GM21423 (cell line): Measurements from ENCODE around the gene MAP2K4.
A peak's percentile ranks its signal among the peaks of the same experiment; 100 is the strongest.
"Not testable (repeated sequence)": the region's sequence is repeated elsewhere in the genome, so short reads cannot be mapped to it uniquely, and the experiment has no call there.

Experiments
- ATAC-seq: cut with Tn5 transposase; IDR thresholded peaks from one replicate; pipeline ENCODE4 v1.9.1; 2021; ENCODE audit warnings: mild to moderate bottlenecking, moderate library complexity; ENCODE audit not compliant: unreplicated experiment

Gene MAP2K4

DNA sequence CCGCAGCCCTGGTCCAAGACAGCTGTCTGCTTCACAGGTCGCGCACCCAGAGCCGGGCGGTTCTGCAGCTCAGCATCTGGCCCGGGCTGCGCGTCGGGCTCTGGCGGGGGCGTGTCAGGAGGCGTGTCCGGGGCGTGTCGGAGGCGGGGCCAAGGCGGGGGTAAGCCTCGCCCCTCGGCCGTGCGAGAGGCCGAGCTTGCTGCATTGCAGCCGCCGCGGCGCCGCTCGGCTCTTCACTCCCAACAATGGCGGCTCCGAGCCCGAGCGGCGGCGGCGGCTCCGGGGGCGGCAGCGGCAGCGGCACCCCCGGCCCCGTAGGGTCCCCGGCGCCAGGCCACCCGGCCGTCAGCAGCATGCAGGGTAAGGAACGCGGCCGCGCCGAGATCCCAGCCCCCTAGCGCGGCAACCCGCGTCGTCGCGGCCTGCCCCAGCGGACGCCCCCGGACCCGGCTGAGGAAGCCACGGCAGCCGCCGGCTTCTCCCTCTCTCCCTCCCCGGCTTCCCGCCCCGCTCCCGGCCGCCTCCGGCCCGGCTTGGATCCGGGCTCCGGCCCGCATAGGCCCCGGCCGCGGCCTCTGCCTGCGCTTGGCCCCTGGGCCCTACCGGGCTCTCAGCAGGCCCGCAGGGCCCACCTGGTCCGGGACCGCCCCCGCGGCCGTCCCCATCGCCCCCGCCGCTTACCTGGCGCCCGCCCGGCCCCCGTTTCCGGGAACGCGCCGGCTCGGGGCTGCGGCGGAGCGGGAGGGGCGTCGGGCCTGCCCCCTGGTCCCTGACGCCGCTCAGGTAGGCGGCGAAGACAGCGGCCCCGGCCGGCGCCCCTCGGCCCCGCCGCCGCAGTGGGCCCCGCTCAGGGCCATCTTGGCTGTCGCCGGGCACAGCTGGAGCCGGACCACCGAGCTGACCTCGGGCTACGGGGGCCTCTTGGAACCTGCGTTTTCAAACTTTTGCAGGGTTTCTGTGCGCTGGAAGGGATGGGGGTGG, at the start of gene MAP2K4:
TSS of gene MAP2K4 (plus strand) at position 236 of the 981 bp plus-strand sequence. CDS start at position 246, 10 bp downstream.
- peak; percentile 94 for ATAC-seq

DNA sequence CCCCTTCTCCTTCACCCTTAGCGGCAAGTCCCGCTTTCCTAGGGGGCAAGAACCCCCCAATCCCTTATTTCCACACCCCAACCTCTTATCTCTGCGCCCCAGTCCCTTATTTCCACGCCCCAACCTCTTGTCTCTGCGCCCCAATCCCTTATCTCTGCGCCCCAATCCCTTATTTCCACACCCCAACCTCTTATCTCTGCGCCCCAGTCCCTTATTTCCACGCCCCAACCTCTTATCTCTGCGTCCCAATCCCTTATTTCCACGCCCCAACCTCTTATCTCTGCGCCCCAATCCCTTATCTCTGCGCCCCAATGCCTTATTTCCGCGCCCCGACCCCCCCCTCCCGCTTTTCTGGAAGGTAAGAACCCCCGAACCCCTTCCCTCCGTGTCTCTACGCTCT, 47.9 kb upstream of the MAP2K4 start:
- not testable (repeated sequence) for ATAC-seq

- ATAC-seq = no peak
Observed at GRCh38 chr17:11979795-11980194, 40.9 kb upstream of the MAP2K4 start.

DNA sequence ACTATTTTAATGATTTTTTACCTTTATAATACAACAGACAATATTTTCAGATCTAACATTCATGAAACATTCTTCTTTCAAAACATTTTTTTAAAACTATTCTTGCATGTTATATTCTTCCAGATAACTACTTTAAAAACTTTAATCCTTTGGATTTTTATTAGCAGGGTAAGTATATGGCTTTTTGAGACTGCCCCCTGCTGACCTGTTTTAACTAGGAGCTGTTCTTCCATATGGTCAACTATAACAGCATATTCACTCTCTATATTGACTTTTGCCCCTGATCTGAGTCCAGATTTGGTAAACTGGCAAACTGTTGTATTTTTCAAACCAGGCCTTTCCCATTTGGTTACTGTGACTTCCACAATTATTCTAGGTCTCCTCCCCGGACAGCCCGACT, 39.9 kb upstream of the MAP2K4 start:
- ATAC-seq = no peak

- no peak for ATAC-seq
Observed at GRCh38 chr17:11981862-11982261, 38.8 kb upstream of the MAP2K4 start.

- no peak for ATAC-seq
Observed at GRCh38 chr17:11986179-11986941, 34.3 kb upstream of the MAP2K4 start.

DNA sequence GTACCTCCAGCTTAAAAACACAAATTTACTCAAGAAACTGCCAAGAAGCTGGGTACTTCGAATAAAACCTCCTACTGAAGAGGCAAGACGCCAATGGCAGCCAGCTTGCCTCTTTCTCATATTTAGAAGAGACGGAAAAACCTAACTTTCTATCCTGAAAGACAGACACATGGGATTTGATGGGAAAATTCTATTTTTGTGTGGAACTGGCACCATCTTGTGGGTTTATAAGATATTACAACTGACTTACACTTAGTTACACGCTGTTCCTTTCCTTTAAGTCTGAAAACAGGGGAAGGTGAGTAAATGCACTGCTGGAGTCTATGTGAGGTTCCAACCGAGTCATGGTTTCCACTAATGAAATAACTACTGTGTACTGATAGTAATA, 33.7 kb upstream of the MAP2K4 start:
- ATAC-seq = no peak

DNA sequence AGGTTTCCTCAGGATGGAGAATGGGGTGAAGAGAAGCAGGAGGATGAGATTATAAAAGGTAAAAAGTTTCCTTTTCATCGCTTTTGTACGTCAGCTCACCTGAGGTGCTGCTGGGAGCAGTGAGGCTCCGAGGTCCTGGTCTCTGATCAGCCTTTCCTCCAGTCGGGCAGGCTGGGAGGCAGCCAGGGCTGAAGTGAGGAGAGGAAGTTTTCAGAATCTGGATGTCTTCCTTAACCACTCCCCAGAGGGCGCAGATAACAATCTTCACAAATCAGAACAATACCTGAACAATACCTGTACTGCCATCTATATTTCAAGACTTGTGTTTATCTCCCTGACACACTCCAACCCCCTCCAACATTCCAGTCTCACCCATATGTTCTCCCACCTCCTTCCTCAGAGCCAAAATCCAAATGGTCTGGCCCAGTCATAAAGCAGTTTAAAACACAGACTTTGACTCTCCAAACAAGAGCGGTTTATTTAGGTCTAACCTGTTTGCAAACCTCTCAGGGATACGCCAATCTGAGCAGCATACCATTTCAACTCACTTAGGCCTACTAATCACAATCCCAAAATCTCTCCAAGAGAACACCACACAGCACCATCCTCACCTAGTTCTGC, 30.2 kb upstream of the MAP2K4 start:
- ATAC-seq = no peak

GRCh38 chr17:11991461-11991860, 29.2 kb upstream of the MAP2K4 start:
- ATAC-seq = no peak

DNA sequence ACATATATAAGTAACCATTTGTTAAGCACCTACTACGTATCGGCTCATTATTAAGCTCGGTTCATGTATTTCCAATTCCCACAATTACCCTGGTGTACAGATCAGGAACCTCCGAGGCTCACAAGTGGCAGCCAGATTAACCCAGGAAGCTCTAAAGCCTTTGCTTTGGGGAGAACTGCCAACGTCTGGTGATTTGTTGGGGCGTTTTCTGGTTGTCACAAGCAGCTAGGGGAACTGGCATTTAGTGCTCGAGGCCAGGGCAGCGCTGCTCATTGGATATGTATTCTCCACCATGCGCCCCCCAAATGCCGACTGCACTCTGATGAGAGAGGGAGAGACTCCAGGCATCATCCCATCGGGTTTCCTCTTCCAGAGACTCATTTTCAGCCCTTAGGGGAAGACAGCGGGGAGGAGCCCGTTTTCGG, 23.9 kb upstream of the MAP2K4 start:
- peak; percentile 37 for ATAC-seq

GRCh38 chr17:11997147-11997971, 23.3 kb upstream of the MAP2K4 start, which contains the start of gene ZNF18:
Gene ZNF18 (minus strand): TSS chr17:11997475. CDS start chr17:11992829, 4,646 bp downstream.
- peak; percentile 94 for ATAC-seq

- ATAC-seq = no peak
Observed at GRCh38 chr17:11997972-11998233, 22.8 kb upstream of the MAP2K4 start.

DNA sequence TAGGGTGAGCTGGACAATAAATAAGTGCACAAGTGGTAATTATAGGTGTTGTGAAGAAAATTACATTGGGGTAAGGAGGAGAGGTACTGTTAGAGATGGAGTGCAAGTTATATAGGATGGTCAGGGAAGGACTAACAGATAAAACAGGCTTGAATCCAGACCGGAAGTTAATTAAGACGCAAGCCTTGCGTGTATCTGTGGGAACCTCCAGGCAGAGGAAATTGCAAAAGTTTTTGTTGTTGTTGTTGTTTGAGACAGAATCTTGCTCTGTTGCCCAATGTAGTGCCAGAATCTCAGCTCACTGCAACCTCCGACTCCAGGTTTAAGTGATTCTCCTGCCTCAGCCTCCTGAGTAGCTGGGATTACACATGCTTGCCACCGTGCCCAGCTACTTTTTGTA, 21.0 kb upstream of the MAP2K4 start:
- ATAC-seq = no peak

- no peak for ATAC-seq
Observed at GRCh38 chr17:12007466-12007865, 13.2 kb upstream of the MAP2K4 start.

GRCh38 chr17:12021623-12022140, 1.0 kb downstream of the MAP2K4 start:
- no peak for ATAC-seq

DNA sequence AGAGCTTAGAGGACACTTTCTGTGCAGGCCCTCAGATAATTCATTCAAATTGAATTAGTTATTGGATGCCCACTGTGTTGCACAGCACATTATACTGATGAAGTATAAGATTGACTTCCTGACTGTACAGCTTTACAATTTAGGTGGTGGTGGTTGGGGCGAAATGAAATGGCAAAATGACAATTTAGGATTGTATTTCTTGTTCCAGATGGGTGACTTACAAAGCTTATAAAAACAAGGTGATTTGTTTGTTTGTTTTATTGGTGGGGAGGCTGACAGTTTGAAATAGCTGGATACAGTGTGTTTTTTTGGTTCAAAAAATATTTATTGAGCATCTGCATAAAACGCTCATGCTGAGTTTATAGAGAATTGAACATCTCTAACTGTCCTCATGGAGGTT, 1.6 kb downstream of the MAP2K4 start:
- no peak for ATAC-seq

GRCh38 chr17:12024327-12024726, 3.6 kb downstream of the MAP2K4 start:
- no peak for ATAC-seq

- ATAC-seq = no peak
Observed at GRCh38 chr17:12027658-12028057, 7.0 kb downstream of the MAP2K4 start.

DNA sequence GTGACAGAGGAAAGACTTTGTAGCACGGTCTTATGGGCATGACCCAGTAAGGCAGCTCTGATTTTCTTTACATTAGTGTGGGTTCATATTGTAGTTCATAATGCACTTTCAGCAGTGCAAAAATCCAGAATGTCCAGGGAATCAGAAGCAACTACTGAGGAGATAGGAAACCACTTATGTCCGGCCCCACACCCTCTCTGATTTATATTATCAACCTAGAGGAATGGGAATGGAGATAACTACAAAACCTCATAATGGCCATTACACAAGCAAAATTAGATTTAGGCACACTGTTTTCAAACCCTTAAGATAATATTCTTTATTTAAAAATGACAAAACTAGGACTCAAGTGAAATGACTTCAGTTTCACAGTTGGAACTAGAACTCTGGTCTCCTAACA, 7.9 kb downstream of the MAP2K4 start:
- ATAC-seq = no peak

DNA sequence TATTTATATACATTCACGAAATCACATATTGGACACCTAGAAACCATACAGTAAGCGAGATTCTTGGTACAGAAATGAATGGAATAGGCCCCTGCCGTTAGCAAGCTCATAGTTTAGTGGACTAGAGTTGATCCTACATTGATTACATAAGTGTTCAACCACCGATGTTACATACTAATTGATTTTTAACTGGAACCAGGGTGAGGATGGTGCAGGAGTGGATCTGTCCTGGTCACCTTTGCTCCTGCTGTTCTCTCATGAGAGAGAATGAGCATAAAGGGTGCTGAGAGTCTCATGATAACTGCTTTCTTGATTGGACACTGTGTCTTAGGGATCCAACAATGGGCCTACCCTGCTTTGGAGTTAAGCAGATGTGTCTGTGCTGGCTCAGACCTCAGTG, 13.9 kb downstream of the MAP2K4 start:
- no peak for ATAC-seq
